Stomach (tissue), 9 donors: Measurements from ENCODE around the gene FADS2. TPM values are rescaled to one million over a fixed set of nuclear protein-coding genes. Genes with fewer than 3 reads are reported as not detected.

Experiments used
- DNase-seq, 2 donors: peaks; one replicate each; pipeline versions ENCODE4 v3.0.0 to v3.0.0-alpha.2; 2013 to 2019
- H3K27ac ChIP-seq, 5 donors: fragments of 200-600 bp in 4 of 5; sonication (generic) in 4 of 5; one replicate each; pipeline ENCODE4 v1.5.1; 2013 to 2019; ENCODE audit warnings: mild to moderate bottlenecking in 1 of 5, moderate library complexity in 1 of 5
- H3K27me3 ChIP-seq, 3 donors: fragments of 200-600 bp; sonication (generic); one replicate each; pipeline ENCODE4 v1.5.1; 2017 to 2019; ENCODE audit warnings: mixed run types in 1 of 3
- H3K36me3 ChIP-seq, 4 donors: fragments of 200-600 bp; sonication (generic); 1 replicate in 3 of 4; 2 replicates in 1 of 4; pipeline ENCODE4 v1.5.1; 2016 to 2019
- H3K4me1 ChIP-seq, 4 donors: fragments of 200-600 bp; sonication (generic); one replicate each; pipeline ENCODE4 v1.5.1; 2016 to 2019
- H3K4me3 ChIP-seq, 4 donors: fragments of 200-600 bp; sonication (generic) in 3 of 4; one replicate each; pipeline ENCODE4 v1.5.1; 2016 to 2019; ENCODE audit warnings: mild to moderate bottlenecking in 1 of 4
- H3K9me3 ChIP-seq, 4 donors: fragments of 200-600 bp; sonication (generic); one replicate each; pipeline ENCODE4 v1.5.1; 2016 to 2019
- CTCF ChIP-seq, 7 experiments: fragments of 450-650 bp in 4 of 7; fragments of 200-600 bp in 3 of 7; sonication (generic) in 3 of 7; IDR thresholded peaks; one replicate each; pipeline ENCODE4 v1.5.1; 2016 to 2019; ENCODE audit warnings: antibody characterized with exemption in 7 of 7, control low read depth in 2 of 7, mild to moderate bottlenecking in 1 of 7
- EP300 ChIP-seq: sonication (generic); formaldehyde crosslinking; IDR thresholded peaks from one replicate; pipeline ENCODE4 v1.6.1; 2017; ENCODE audit warnings: antibody characterized with exemption
- POLR2A ChIP-seq, 4 donors: fragments of 450-650 bp; IDR thresholded peaks; one replicate each; pipeline ENCODE4 v1.6.1; 2016; ENCODE audit warnings: antibody characterized with exemption in 4 of 4, control low read depth in 2 of 4, mild to moderate bottlenecking in 1 of 4, moderate library complexity in 1 of 4
- POLR2AphosphoS5 ChIP-seq, 3 donors: sonication (generic); formaldehyde crosslinking; IDR thresholded peaks; one replicate each; pipeline ENCODE4 v1.6.1; 2016; ENCODE audit warnings: antibody characterized with exemption in 3 of 3
- WGBS, 5 donors: extraction: QIAGEN DNeasy Blood & Tissue Kit in 3 of 5; methylation state at CpG; one replicate each; pipeline versions ENCODE4 v1.1.5 to v1.1.7; 2013 to 2018; 5-methylcytosine and 5-hydroxymethylcytosine counted together
- intact Hi-C: fragments of 100-400 bp; cut with DNase I; formaldehyde crosslinking; loops from one replicate; pipeline ENCODE4 v1.15.1; 2023; ENCODE audit warnings: low total_unique reads
- polyA plus RNA-seq, 3 donors: library from polyadenylated mRNA; stranded (reverse); fragments of 200-250 nt; gene quantifications; one replicate each; pipeline ENCODE4 v1.2.3, GENCODE V29; 2013
- total RNA-seq, 5 donors: library from RNA; depleted of rRNA; stranded (reverse); fragments of >200 nt; gene quantifications; one replicate each; pipeline versions ENCODE4 v1.1.0 to v1.2.3, GENCODE V29; 2014 to 2016
- donor health status: healthy with polysubstance abuse.
- donor health status: Bipolar disorder and iron deficiency.
- donor health status: healthy.

Gene FADS2
- total and polyA plus RNA-seq, 8 donors, result 3.5 to 17.1 (median 13.0) TPM; not detected in 1

- 41 to 54% (median 51%) methylated on average over 7 of the region's 7 CpGs for WGBS, 5 donors
- peak in 1 of 2 donors; percentile 62 for DNase-seq
- TF ChIP-seq CTCF (IDR thresholded peaks at IDR 0.05) (no peak), POLR2A (IDR thresholded peaks at IDR 0.05) (no peak), EP300 (no peak), POLR2AphosphoS5 (IDR thresholded peaks at IDR 0.05) (no peak)
- no peak overlapping the region for H3K27ac ChIP-seq
- no peaks in the 10 kb centered on the region for H3K9me3 ChIP-seq
- H3K4me3 ChIP-seq, result no peak overlapping the region
- intact Hi-C loops, result no loop called here
- peaks cover 0 to 4% (median 0%) of the 10 kb centered on the region in 4 donors for H3K36me3 ChIP-seq
- peaks cover 0 to 17% (median 5%) of the 10 kb centered on the region in 3 donors for H3K27me3 ChIP-seq
- H3K4me1 ChIP-seq, result peaks cover 18 to 81% (median 25%) of the 10 kb centered on the region in 4 donors
Measured at GRCh38 chr11:61832754-61833153, 4.7 kb downstream of the FADS2 start.

- H3K9me3 ChIP-seq, result no peaks in the 10 kb centered on the region
- DNase-seq, result no peak
- H3K4me1 ChIP-seq, result peaks cover 11 to 76% (median 18%) of the 10 kb centered on the region in 4 donors
Measured at GRCh38 chr11:61833471-61833870, 5.4 kb downstream of the FADS2 start.

GRCh38 chr11:61833926-61834277, 5.8 kb downstream of the FADS2 start:
- WGBS, 5 donors, result 92 to 97% (median 94%) methylated on average over 12 of the region's 12 CpGs
- intact Hi-C loops, result no loop called here
- DNase-seq, result no peak

More at GRCh38 chr11:61833471-61833870, 5.4 kb downstream of the FADS2 start:
- no peak for TF ChIP-seq EP300
- no peak for TF ChIP-seq POLR2AphosphoS5 (IDR thresholded peaks at IDR 0.05)
- no peak for TF ChIP-seq CTCF (IDR thresholded peaks at IDR 0.05)
- TF ChIP-seq POLR2A (IDR thresholded peaks at IDR 0.05), result no peak
- peaks cover 0 to 10% (median 4%) of the 10 kb centered on the region in 3 donors for H3K27me3 ChIP-seq
- H3K27ac ChIP-seq, result peak overlapping the region in 2 of 5 donors; percentile 67 to 76
- WGBS, 5 donors, result 55 to 75% (median 64%) methylated on average over 11 of the region's 11 CpGs
- intact Hi-C loops, result no loop called here
- H3K36me3 ChIP-seq, result peaks cover 0 to 10% (median 0%) of the 10 kb centered on the region in 4 donors
- H3K4me3 ChIP-seq, result no peak overlapping the region

GRCh38 chr11:61834278-61835048, 6.4 kb downstream of the FADS2 start:
- peak in 1 of 2 donors; percentile 83 for DNase-seq
- WGBS, 5 donors, result 54 to 65% (median 59%) methylated on average over 10 to 12 of the region's 12 CpGs
- H3K9me3 ChIP-seq, result no peaks in the 10 kb centered on the region

More at GRCh38 chr11:61833926-61834277, 5.8 kb downstream of the FADS2 start:
- H3K4me3 ChIP-seq, result no peak overlapping the region
- H3K9me3 ChIP-seq, result no peaks in the 10 kb centered on the region
- peak overlapping the region in 3 of 5 donors; percentile 59 to 76 (median 67) for H3K27ac ChIP-seq
- H3K27me3 ChIP-seq, result peaks cover 0 to 5% (median 0%) of the 10 kb centered on the region in 3 donors
- TF ChIP-seq POLR2AphosphoS5 (IDR thresholded peaks at IDR 0.05) (no peak), POLR2A (IDR thresholded peaks at IDR 0.05) (no peak), CTCF (IDR thresholded peaks at IDR 0.05) (no peak), EP300 (no peak)
- H3K4me1 ChIP-seq, result peaks cover 7 to 71% (median 15%) of the 10 kb centered on the region in 4 donors
- peaks cover 0 to 14% (median 0%) of the 10 kb centered on the region in 4 donors for H3K36me3 ChIP-seq

More at GRCh38 chr11:61834278-61835048, 6.4 kb downstream of the FADS2 start:
- intact Hi-C loops, result no loop called here
- H3K4me3 ChIP-seq, result no peak overlapping the region
- TF ChIP-seq POLR2A (IDR thresholded peaks at IDR 0.05), result no peak
- no peak for TF ChIP-seq EP300
- no peak for TF ChIP-seq CTCF (IDR thresholded peaks at IDR 0.05)
- peak in 1 of 3 donors; percentile 8 for TF ChIP-seq POLR2AphosphoS5 (IDR thresholded peaks at IDR 0.05)
- peaks cover 1 to 66% (median 10%) of the 10 kb centered on the region in 4 donors for H3K4me1 ChIP-seq
- H3K27me3 ChIP-seq, result no peaks in the 10 kb centered on the region
- peak overlapping the region; percentile 11 to 76 (median 60) for H3K27ac ChIP-seq
- peaks cover 0 to 19% (median 0%) of the 10 kb centered on the region in 4 donors for H3K36me3 ChIP-seq
